Activated CD8-positive, alpha-beta T cell treated with anti-CD3 and anti-CD28 coated beads for 36 hours (primary cell): ENCODE measurements around the gene PABPN1. TPM values are rescaled to one million over a fixed set of nuclear protein-coding genes. Genes with fewer than 3 reads are reported as not detected.

Source experiments
- ATAC-seq: fragments of 200-7000 bp; cut with Tn5 transposase; one replicate; pipeline ENCODE4 v1.10.0; 2021; ENCODE audit warnings: mild to moderate bottlenecking, moderate library complexity
- CTCF ChIA-PET: fragments of 350-600 bp; sonication (Branson Sonifier 250); formaldehyde crosslinking; loops from one replicate; lab custom pipeline; 2021; ENCODE audit warnings: antibody characterized with exemption; lab: Charles Lee
- POLR2A ChIA-PET: fragments of 350-600 bp; sonication (Branson Sonifier 250); formaldehyde crosslinking; loops from one replicate; lab custom pipeline; 2021; ENCODE audit warnings: antibody characterized with exemption; lab: Charles Lee
- DNase-seq: peaks from one replicate; pipeline ENCODE4 v3.0.0-alpha.2; 2020
- H3K27ac Mint-ChIP-seq: one replicate; pipeline ENCODE4 v1.8.0; 2021; ENCODE audit warnings: mild to moderate bottlenecking, mixed read lengths
- H3K27me3 Mint-ChIP-seq: one replicate; pipeline ENCODE4 v1.8.0; 2021; ENCODE audit warnings: mixed read lengths
- H3K36me3 Mint-ChIP-seq: one replicate; pipeline ENCODE4 v1.8.0; 2021; ENCODE audit warnings: low read depth, mixed read lengths
- H3K4me1 Mint-ChIP-seq: one replicate; pipeline ENCODE4 v1.8.0; 2021; ENCODE audit warnings: low read depth, mixed read lengths
- H3K4me3 Mint-ChIP-seq: one replicate; pipeline ENCODE4 v1.8.0; 2021; ENCODE audit warnings: mild to moderate bottlenecking, moderate library complexity, mixed read lengths
- H3K9me3 Mint-ChIP-seq: one replicate; pipeline ENCODE4 v1.8.0; 2021; ENCODE audit warnings: mixed read lengths
- CTCF ChIP-seq: fragments of 200-600 bp; IDR thresholded peaks from one replicate; pipeline ENCODE4 v1.8.0; 2022; ENCODE audit warnings: antibody characterized with exemption, mild to moderate bottlenecking
- intact Hi-C: fragments of 100-400 bp; cut with micrococcal nuclease; formaldehyde crosslinking; loops from one replicate; pipeline ENCODE4 v1.10.0; 2022
- total RNA-seq, 2 experiments: library from RNA; stranded (reverse); gene quantifications; one replicate each; pipeline ENCODE4 v1.2.3, GENCODE V29; 2021

Gene PABPN1
- total RNA-seq, 2 experiments from 2014 or later, result 258 to 260 TPM

GRCh38 chr14:23299211-23299957 lies 21.9 kb upstream of the PABPN1 start:
- peak; percentile 30 for TF ChIP-seq CTCF
- POLR2A ChIA-PET, result interaction anchor here (4.5 kb wide), 1 partner anchor 10 kb away, joined by 23 read pairs; no protein-coding TSS in a partner anchor
- DNase-seq (no peak), ATAC-seq (no peak)
- H3K36me3 Mint-ChIP-seq, result peaks cover 39% of the 10 kb centered on the region
- no peaks in the 10 kb centered on the region for H3K27me3 Mint-ChIP-seq
- CTCF ChIA-PET, result interaction anchor here (1.8 to 7.1 kb wide), 2 partner anchors 21 to 178 kb away, joined by 8 to 78 read pairs; partner anchors contain the start of gene PABPN1
- intact Hi-C loops, result loop anchor here (5.0 kb wide), 1 partner anchor 177 kb away; no protein-coding TSS in a partner anchor
- peak overlapping the region; percentile 92 for H3K4me3 Mint-ChIP-seq
- no peaks in the 10 kb centered on the region for H3K9me3 Mint-ChIP-seq
- peak overlapping the region; percentile 55 for H3K27ac Mint-ChIP-seq
- H3K4me1 Mint-ChIP-seq, result peaks cover 29% of the 10 kb centered on the region

GRCh38 chr14:23299986-23300686 lies 21.1 kb upstream of the PABPN1 start:
- ChIA-PET POLR2A (interaction anchor here (1.3 to 6.5 kb wide), 5 partner anchors 10 to 20 kb away, joined by 3 to 139 read pairs (median 23); partner anchors contain the start of genes HOMEZ and PABPN1), CTCF (interaction anchor here (1.0 to 7.1 kb wide), 10 partner anchors 9 to 179 kb away, joined by 3 to 78 read pairs (median 4); partner anchors contain the start of genes HOMEZ and PABPN1)
- H3K27ac Mint-ChIP-seq, result peak overlapping the region; percentile 93
- no peaks in the 10 kb centered on the region for H3K9me3 Mint-ChIP-seq
- H3K36me3 Mint-ChIP-seq, result peaks cover 39% of the 10 kb centered on the region
- H3K4me3 Mint-ChIP-seq, result peak overlapping the region; percentile 92
- intact Hi-C loops, result loop anchor here (2.0 to 5.0 kb wide), 2 partner anchors 21 to 178 kb away; partner anchors contain the start of gene PABPN1
- DNase-seq (no peak), ATAC-seq (no peak)
- H3K4me1 Mint-ChIP-seq, result peaks cover 24% of the 10 kb centered on the region
- peaks cover 4% of the 10 kb centered on the region for H3K27me3 Mint-ChIP-seq
- TF ChIP-seq CTCF, result no peak

- H3K9me3 Mint-ChIP-seq, result no peaks in the 10 kb centered on the region
- H3K27me3 Mint-ChIP-seq, result peaks cover 7% of the 10 kb centered on the region
- ATAC-seq (no peak), DNase-seq (peak; percentile 28)
- H3K4me1 Mint-ChIP-seq, result peaks cover 20% of the 10 kb centered on the region
- TF ChIP-seq CTCF, result no peak
- intact Hi-C loops, result loop anchor here (2.0 kb wide), 1 partner anchor 20 kb away; the partner anchor contains the start of gene PABPN1
- H3K4me3 Mint-ChIP-seq, result peak overlapping the region; percentile 92
- peaks cover 36% of the 10 kb centered on the region for H3K36me3 Mint-ChIP-seq
- H3K27ac Mint-ChIP-seq, result peak overlapping the region; percentile 93
- POLR2A ChIA-PET, result interaction anchor here (1.3 to 6.5 kb wide), 6 partner anchors 8 to 19 kb away, joined by 3 to 139 read pairs (median 16); partner anchors contain the start of genes HOMEZ and PABPN1
- CTCF ChIA-PET, result interaction anchor here (0.6 to 7.1 kb wide), 17 partner anchors 9 to 258 kb away, joined by 3 to 78 read pairs (median 3); partner anchors contain the start of genes HOMEZ and PABPN1
Measured at GRCh38 chr14:23300687-23301223, 20.5 kb upstream of the PABPN1 start.

- Mint-ChIP-seq H3K27ac (peak overlapping the region; percentile 97), H3K4me1 (peaks cover 20% of the 10 kb centered on the region), H3K36me3 (peaks cover 36% of the 10 kb centered on the region), H3K4me3 (peak overlapping the region; percentile 92), H3K27me3 (peaks cover 12% of the 10 kb centered on the region), H3K9me3 (no peaks in the 10 kb centered on the region)
- peak; percentile 73 for TF ChIP-seq CTCF
- CTCF ChIA-PET, result interaction anchor here (0.6 to 7.1 kb wide), 19 partner anchors 8 to 257 kb away, joined by 3 to 78 read pairs (median 3); partner anchors contain the start of genes HOMEZ and PABPN1
- DNase-seq (peak; percentile 97), ATAC-seq (peak; percentile 81)
- POLR2A ChIA-PET, result interaction anchor here (1.3 to 6.5 kb wide), 9 partner anchors 8 to 207 kb away, joined by 3 to 139 read pairs (median 9); partner anchors contain the start of genes ACIN1, C14orf119, HOMEZ and PABPN1
- intact Hi-C loops, result loop anchor here (2.0 kb wide), 1 partner anchor 19 kb away; the partner anchor contains the start of gene PABPN1
Measured at GRCh38 chr14:23301288-23301968, 19.8 kb upstream of the PABPN1 start.
